Neuron (in vitro differentiated cells): ENCODE results near the gene HMG20B.

Experiments used
- H2AFZ ChIP-seq: one replicate; pipeline ENCODE4 v1.6.1; 2013; ENCODE audit warnings: low read depth, mild to moderate bottlenecking, inconsistent platforms, low read length, moderate library complexity
- H3K27me3 ChIP-seq: one replicate; pipeline ENCODE4 v1.6.1; 2013; ENCODE audit warnings: low read length; ENCODE audit not compliant: insufficient read depth
- H3K36me3 ChIP-seq: one replicate; pipeline ENCODE4 v1.6.1; 2013; ENCODE audit warnings: low read length; ENCODE audit not compliant: insufficient read depth
- H3K4me1 ChIP-seq: one replicate; pipeline ENCODE4 v1.6.1; 2013; ENCODE audit warnings: low read length; ENCODE audit not compliant: insufficient read depth
- H3K4me3 ChIP-seq: 2 replicates; pipeline ENCODE4 v1.5.1; 2013; ENCODE audit warnings: mild to moderate bottlenecking, low read length, moderate library complexity
- H3K9me3 ChIP-seq: one replicate; pipeline ENCODE4 v1.6.1; 2013; ENCODE audit warnings: low read length

The HMG20B gene

GRCh38 chr19:3613818-3614661, 41.3 kb downstream of the HMG20B start:
- no peaks in the 10 kb centered on the region for H3K9me3 ChIP-seq

GRCh38 chr19:3614858-3615505, 42.2 kb downstream of the HMG20B start:
- H3K9me3 ChIP-seq = no peaks in the 10 kb centered on the region
- no peak overlapping the region for H3K4me3 ChIP-seq
- H3K4me1 ChIP-seq = no peaks in the 10 kb centered on the region
- H3K27me3 ChIP-seq = no peaks in the 10 kb centered on the region
- no peak overlapping the region for H2AFZ ChIP-seq
- H3K36me3 ChIP-seq = peaks cover 28% of the 10 kb centered on the region

More at GRCh38 chr19:3613818-3614661, 41.3 kb downstream of the HMG20B start:
- H3K4me3 ChIP-seq = no peak overlapping the region
- H3K36me3 ChIP-seq = peaks cover 28% of the 10 kb centered on the region
- H3K4me1 ChIP-seq = no peaks in the 10 kb centered on the region
- no peak overlapping the region for H2AFZ ChIP-seq
- H3K27me3 ChIP-seq = no peaks in the 10 kb centered on the region

GRCh38 chr19:3615524-3616135, 42.9 kb downstream of the HMG20B start:
- peaks cover 31% of the 10 kb centered on the region for H3K36me3 ChIP-seq
- H2AFZ ChIP-seq = no peak overlapping the region
- H3K9me3 ChIP-seq = no peaks in the 10 kb centered on the region
- H3K4me1 ChIP-seq = no peaks in the 10 kb centered on the region
- no peaks in the 10 kb centered on the region for H3K27me3 ChIP-seq
- no peak overlapping the region for H3K4me3 ChIP-seq

- no peaks in the 10 kb centered on the region for H3K4me1 ChIP-seq
- H3K9me3 ChIP-seq = no peaks in the 10 kb centered on the region
- H3K36me3 ChIP-seq = peaks cover 22% of the 10 kb centered on the region
- H3K4me3 ChIP-seq = no peak overlapping the region
- no peaks in the 10 kb centered on the region for H3K27me3 ChIP-seq
- no peak overlapping the region for H2AFZ ChIP-seq
These were observed 44.7 kb downstream of the HMG20B start for GRCh38 chr19:3617463-3617862.

- H3K4me3 ChIP-seq = no peak overlapping the region
These were observed 45.5 kb downstream of the HMG20B start for GRCh38 chr19:3618144-3618810.

GRCh38 chr19:3618811-3619630, 46.3 kb downstream of the HMG20B start:
- no peaks in the 10 kb centered on the region for H3K9me3 ChIP-seq
- no peak overlapping the region for H3K4me3 ChIP-seq
- H3K27me3 ChIP-seq = no peaks in the 10 kb centered on the region
- H2AFZ ChIP-seq = no peak overlapping the region
- H3K4me1 ChIP-seq = no peaks in the 10 kb centered on the region
- H3K36me3 ChIP-seq = peaks cover 21% of the 10 kb centered on the region

More at GRCh38 chr19:3618144-3618810, 45.5 kb downstream of the HMG20B start:
- H3K36me3 ChIP-seq = peaks cover 25% of the 10 kb centered on the region
- no peak overlapping the region for H2AFZ ChIP-seq
- H3K27me3 ChIP-seq = no peaks in the 10 kb centered on the region
- H3K4me1 ChIP-seq = no peaks in the 10 kb centered on the region
- H3K9me3 ChIP-seq = no peaks in the 10 kb centered on the region

- H3K4me3 ChIP-seq = no peak overlapping the region
- H3K4me1 ChIP-seq = no peaks in the 10 kb centered on the region
- H3K36me3 ChIP-seq = peaks cover 21% of the 10 kb centered on the region
- no peaks in the 10 kb centered on the region for H3K9me3 ChIP-seq
- no peaks in the 10 kb centered on the region for H3K27me3 ChIP-seq
- H2AFZ ChIP-seq = no peak overlapping the region
These were observed 46.9 kb downstream of the HMG20B start for GRCh38 chr19:3619631-3620012.

- H3K4me3 ChIP-seq = no peak overlapping the region
- H3K36me3 ChIP-seq = peaks cover 21% of the 10 kb centered on the region
- no peaks in the 10 kb centered on the region for H3K9me3 ChIP-seq
- no peak overlapping the region for H2AFZ ChIP-seq
- H3K4me1 ChIP-seq = peaks cover 6% of the 10 kb centered on the region
- no peaks in the 10 kb centered on the region for H3K27me3 ChIP-seq
These were observed 47.5 kb downstream of the HMG20B start for GRCh38 chr19:3620145-3620816.

GRCh38 chr19:3620817-3621547, 48.2 kb downstream of the HMG20B start:
- H2AFZ ChIP-seq = no peak overlapping the region
- no peak overlapping the region for H3K4me3 ChIP-seq
- no peaks in the 10 kb centered on the region for H3K27me3 ChIP-seq
- H3K4me1 ChIP-seq = peaks cover 13% of the 10 kb centered on the region
- peaks cover 21% of the 10 kb centered on the region for H3K36me3 ChIP-seq
- no peaks in the 10 kb centered on the region for H3K9me3 ChIP-seq

GRCh38 chr19:3621689-3622088, 48.9 kb downstream of the HMG20B start:
- H3K27me3 ChIP-seq = no peaks in the 10 kb centered on the region
- peaks cover 21% of the 10 kb centered on the region for H3K36me3 ChIP-seq
- H3K9me3 ChIP-seq = no peaks in the 10 kb centered on the region
- no peak overlapping the region for H2AFZ ChIP-seq
- peaks cover 13% of the 10 kb centered on the region for H3K4me1 ChIP-seq
- H3K4me3 ChIP-seq = no peak overlapping the region

- Histone ChIP-seq H3K27me3 (no peaks in the 10 kb centered on the region), H3K4me3 (no peak overlapping the region), H3K36me3 (peaks cover 18% of the 10 kb centered on the region), H2AFZ (no peak overlapping the region), H3K4me1 (peaks cover 13% of the 10 kb centered on the region), H3K9me3 (no peaks in the 10 kb centered on the region)
These were observed 49.5 kb downstream of the HMG20B start for GRCh38 chr19:3622224-3622623.
